Left colon (tissue), 2 donors: ENCODE results near the gene SARDH. TPM values are rescaled to one million over a fixed set of nuclear protein-coding genes. Genes with fewer than 3 reads are reported as not detected.
A peak's percentile ranks its signal among the peaks of the same experiment; 100 is the strongest.

ENCODE experiments used
- ATAC-seq: fragments of 200-7000 bp; cut with Tn5 transposase; one replicate; pipeline ENCODE4 v1.9.1; 2020; ENCODE audit warnings: mild to moderate bottlenecking, moderate library complexity
- DNase-seq, 2 donors: peaks; one replicate each; pipeline ENCODE4 v3.0.0-alpha.2; 2020
- intact Hi-C, 2 donors: fragments of 100-400 bp; cut with DNase I in 1 of 2; cut with micrococcal nuclease in 1 of 2; formaldehyde crosslinking; loops; one replicate each; pipeline versions ENCODE4 v1.11.2 to v1.14.0; 2022; cut with DNase I, micrococcal nuclease
- total RNA-seq, 2 donors: library from RNA; stranded (reverse); fragmentation: NEBNext Ultra II Directional; extraction: Animal tissue kit (Norgen Biotek cat#: 25700); gene quantifications; one replicate each; pipeline ENCODE4 v1.2.1, GENCODE V29; 2021
- donor health status: DM: no; HTN: no; CAD: no.
- donor health status: DM: yes; HTN: yes; CAD: no.

Gene SARDH
- total RNA-seq, 2 donors from 2014 or later = 0.40 to 0.92 TPM

GRCh38 chr9:133665535-133665934 lies 72.6 kb downstream of the SARDH start:
- ATAC-seq = no peak
- intact Hi-C loops = no loop called here

GRCh38 chr9:133665096-133665495 lies 73.1 kb downstream of the SARDH start:
- no peak for ATAC-seq
- intact Hi-C loops = no loop called here
- DNase-seq = no peak

More at GRCh38 chr9:133665535-133665934, 72.6 kb downstream of the SARDH start:
- no peak for DNase-seq

DNA sequence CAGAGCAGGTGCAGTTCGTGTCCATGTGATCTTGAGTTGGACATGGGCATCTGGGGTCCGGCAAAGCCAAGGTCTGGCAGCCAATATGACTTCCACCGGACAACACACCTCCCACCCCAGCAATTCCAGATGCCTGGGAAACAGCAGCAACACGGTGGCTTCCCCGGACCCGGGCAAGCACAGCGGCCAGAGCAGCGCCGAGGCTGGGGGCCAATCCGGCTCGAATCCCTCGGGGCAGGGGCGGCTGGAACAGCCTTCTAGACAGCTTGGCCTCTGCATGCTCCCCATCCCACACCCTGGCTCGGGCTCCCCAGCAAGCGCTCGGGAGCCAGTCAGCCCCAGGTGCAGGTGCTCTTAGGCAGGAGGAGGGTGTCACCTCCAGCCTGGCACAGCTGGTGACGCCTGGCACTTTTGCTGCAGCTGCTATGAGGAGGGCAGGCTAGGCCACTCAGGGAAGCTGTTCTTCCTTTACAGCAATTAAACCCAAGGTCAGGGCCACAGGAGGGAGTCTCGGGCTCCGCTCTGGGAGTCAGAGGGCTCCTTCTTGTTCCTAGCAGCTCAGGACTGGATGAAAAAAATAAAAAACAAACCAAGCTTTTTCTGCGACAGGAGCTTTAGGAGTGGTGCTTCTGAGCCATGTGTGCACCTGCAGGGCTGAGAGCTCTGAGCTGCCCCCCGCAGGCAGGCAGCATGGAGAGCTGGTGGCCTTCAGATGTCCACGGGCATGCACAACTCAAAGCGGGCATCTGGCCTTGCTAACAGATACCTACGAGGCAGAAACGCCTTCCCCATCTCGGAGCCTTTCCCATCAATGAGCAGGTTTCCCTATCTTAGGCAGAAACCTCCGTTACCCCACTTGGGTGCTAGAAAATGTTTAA lies 73.7 kb downstream of the SARDH start:
- no peak for DNase-seq
- intact Hi-C loops = no loop called here
- no peak for ATAC-seq

GRCh38 chr9:133661846-133662540 lies 76.2 kb downstream of the SARDH start:
- intact Hi-C loops = no loop called here
- ATAC-seq (no peak), DNase-seq (no peak)

- intact Hi-C loops = no loop called here
- DNase-seq = no peak
- no peak for ATAC-seq
Measured at GRCh38 chr9:133659516-133659915, 78.6 kb downstream of the SARDH start.

DNA sequence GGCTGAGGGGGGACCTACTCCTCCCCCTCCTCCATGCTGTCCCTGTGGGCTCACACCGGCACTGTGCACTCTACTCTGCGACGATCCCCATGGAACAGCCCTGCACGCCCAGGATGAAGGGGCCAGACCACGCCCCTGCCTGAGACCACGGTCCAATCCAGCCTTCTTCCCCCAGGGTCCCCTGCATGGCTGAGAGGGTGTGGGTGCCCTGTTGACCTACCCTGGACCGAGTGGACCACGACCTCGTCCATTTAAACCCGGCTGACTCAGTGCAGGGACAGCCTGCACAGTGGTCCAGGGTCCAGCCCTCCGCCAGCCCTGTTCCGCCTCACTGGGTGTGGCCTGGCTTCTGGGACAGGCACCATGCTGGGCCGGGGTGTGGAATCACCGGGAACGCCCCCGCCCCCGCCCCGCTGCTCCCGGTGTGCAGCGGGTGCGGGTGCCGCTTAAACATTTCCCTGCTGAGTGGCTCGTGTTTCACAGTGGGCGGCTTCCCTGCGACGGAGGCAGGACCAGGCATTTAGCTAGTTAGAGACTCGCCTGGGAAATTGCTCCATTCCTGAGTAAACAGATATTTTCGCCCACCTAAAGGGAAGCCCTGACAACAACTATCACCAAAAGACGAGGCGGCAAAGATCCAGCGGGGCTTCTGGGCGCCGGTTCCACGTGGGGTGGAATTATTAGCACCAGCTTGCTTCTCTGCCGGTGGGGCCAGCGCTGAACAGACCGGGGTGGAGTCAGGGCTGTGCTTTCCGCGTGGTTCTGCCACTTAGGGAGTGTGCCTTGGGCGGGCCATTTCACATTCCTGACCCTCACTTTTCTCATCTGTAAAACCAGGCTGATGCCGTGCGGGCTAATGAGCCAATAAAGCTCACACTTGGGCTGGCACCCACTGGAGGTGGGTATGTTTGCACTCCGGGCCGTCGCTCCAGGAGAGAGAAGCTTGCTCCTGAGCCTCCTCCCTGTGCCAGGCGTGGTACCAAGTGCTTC lies 79.4 kb downstream of the SARDH start:
- intact Hi-C loops = no loop called here
- ATAC-seq (peak; percentile 96), DNase-seq (peak; percentile 41 to 52)

DNA sequence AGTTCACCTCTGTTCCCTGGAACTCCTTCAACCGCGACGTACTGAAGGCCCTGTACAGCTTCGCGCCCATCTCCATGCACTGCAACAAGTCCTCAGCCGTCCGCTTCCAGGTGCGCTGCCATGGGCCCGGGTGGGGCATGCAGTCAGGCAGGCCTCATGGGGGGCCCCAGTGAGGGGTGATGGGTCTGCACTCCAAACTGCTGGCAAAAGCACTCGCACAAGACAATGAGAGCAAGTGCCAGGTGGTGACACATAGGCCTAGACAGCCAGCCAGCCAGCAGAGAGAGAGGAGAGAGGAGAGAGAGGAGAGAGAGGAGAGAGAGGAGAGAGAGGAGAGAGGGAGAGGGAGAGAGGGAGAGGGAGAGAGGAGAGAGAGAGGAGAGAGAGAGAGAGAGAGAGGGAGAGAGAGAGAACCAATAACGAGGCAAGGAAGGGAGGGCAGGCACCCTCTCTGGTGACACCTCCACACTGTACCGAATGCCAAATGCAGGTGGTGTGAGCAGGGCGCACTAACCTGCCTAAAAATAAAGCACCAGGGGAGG lies 81.0 kb downstream of the SARDH start:
- DNase-seq = no peak
- no peak for ATAC-seq
- intact Hi-C loops = no loop called here

DNA sequence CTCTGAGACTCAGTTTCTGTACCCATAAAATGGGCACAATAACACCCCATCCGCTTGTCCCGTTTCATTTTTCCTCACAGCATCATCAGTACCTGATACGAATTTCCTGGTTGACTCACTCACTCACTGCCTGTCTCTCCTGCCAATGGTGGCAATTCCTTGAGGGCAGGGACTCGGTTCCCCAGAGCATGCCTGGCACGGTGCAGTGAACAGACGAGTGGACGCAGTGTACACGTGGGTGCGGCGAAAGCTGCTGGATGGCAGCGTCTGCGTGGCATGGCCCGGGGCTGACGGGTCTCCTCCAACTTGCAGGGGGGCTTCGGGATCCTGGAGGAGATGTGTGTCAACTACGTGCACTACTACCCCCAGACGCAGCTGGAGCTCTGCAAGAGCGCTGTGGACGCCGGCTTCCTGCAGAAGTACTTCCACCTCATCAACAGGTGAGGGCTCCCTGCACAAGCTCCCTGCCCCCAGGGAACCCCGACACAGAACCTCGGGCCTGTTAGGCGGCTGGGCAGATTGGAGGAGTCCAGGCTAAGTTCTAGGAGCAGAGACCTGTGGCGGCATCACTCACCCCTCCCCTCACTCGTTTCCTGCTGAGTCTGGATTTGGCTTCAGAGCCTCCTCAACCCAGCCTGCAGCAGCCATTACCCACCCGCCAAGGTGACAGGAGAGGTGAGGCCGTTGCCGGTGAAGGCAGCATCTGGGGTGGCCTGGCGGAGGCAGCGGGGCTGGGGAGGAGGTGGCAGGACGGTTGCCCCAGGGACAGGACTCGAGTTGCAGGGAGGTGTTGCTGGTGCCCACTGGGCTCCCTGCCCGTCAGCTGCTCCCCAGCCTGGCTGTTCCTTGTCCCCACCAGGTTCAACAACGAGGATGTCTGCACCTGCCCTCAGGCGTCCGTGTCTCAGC lies 81.7 kb downstream of the SARDH start:
- intact Hi-C loops = no loop called here
- DNase-seq (no peak), ATAC-seq (no peak)

DNA sequence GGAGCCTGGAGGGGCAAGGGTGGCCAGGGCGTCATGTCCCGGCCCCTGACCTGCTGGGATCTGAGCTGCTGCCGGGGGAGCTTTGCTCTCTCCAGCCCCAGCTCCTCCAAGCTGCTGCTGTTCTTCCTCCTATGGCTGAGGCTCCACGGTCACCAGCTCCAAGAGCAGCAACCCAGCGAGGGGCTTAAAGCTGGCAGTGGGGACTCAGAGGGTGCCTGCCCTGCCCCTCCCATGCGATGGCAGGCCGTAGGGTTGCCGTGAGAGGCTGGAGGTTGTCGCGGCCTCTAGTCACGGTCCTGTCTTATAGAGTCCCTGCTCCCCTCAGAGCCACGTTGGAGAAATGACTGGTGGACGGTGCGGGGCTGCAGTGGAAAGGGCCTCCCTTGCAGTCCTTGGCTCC lies 82.5 kb downstream of the SARDH start:
- DNase-seq (no peak), ATAC-seq (no peak)
- intact Hi-C loops = no loop called here

GRCh38 chr9:133654736-133655657 lies 83.2 kb downstream of the SARDH start:
- no peak for DNase-seq
- no peak for ATAC-seq
- intact Hi-C loops = no loop called here

DNA sequence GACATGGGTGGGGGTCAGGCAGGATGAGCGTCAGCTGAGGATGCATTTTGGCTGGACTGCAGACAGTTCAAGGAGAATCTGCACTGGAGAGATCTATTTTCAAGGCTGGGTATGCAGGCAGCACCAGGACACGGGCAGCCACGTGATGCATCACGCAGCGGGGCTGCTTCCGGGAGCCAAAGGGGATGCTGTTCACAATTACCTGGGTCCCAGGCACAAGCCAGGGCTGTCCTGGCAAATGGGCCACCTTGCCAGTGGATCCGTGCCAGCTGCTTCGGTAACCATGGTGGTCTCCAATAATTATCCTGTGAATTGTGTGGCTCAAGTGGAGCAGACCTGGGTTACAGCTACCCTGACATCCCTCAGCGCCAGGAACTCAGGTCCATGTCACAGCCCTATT lies 84.5 kb downstream of the SARDH start:
- ATAC-seq = no peak
- intact Hi-C loops = no loop called here

GRCh38 chr9:133650026-133650425 lies 88.1 kb downstream of the SARDH start:
- intact Hi-C loops = no loop called here

More for the DNA sequence above, 84.5 kb downstream of the SARDH start:
- no peak for DNase-seq

GRCh38 chr9:133649194-133649593 lies 89.0 kb downstream of the SARDH start:
- no peak for ATAC-seq
- intact Hi-C loops = no loop called here
- DNase-seq = no peak

More at GRCh38 chr9:133650026-133650425, 88.1 kb downstream of the SARDH start:
- DNase-seq (no peak), ATAC-seq (no peak)

GRCh38 chr9:133647765-133648469 lies 90.2 kb downstream of the SARDH start:
- no peak for ATAC-seq
- DNase-seq = no peak
- intact Hi-C loops = no loop called here

GRCh38 chr9:133647148-133647547 lies 91.0 kb downstream of the SARDH start:
- ATAC-seq = no peak
- intact Hi-C loops = no loop called here
- no peak for DNase-seq
